MCF 10A (cell line): Measurements from ENCODE around the gene AMDHD2. TPM values are rescaled to one million over a fixed set of nuclear protein-coding genes. Genes with fewer than 3 reads are reported as not detected.

Source experiments
- BruUV-seq: library from RNA; stranded (reverse); fragments of 400-500 nt; replicated peaks from 2 replicates; lab custom pipeline; 2021; lab: Mats Ljungman, UMichigan
- CTCF ChIA-PET: fragments of 300-600 bp; sonication (Branson Sonifier 250); formaldehyde crosslinking; extraction: SDS; loops from one replicate; lab custom pipeline; 2021; ENCODE audit warnings: antibody characterized with exemption, inconsistent platforms; lab: Yijun Ruan, JAX
- POLR2A ChIA-PET: fragments of 300-600, 350-650 bp; sonication (Branson Sonifier 250); formaldehyde crosslinking; extraction: SDS; loops from one replicate; lab custom pipeline; 2020; ENCODE audit warnings: antibody characterized with exemption, inconsistent platforms; lab: Yijun Ruan, JAX
- DNase-seq: peaks from one replicate; pipeline ENCODE4 v3.0.0-alpha.2; 2018; ENCODE audit not compliant: unreplicated experiment
- H3K27ac Mint-ChIP-seq: one replicate; pipeline ENCODE4 v1.8.0; 2022; ENCODE audit warnings: mild to moderate bottlenecking, low read depth, mixed read lengths; ENCODE audit not compliant: unreplicated experiment
- H3K27me3 Mint-ChIP-seq: one replicate; pipeline ENCODE4 v1.8.0; 2022; ENCODE audit warnings: mixed read lengths; ENCODE audit not compliant: insufficient read depth, unreplicated experiment
- H3K36me3 Mint-ChIP-seq: one replicate; pipeline ENCODE4 v1.8.0; 2022; ENCODE audit warnings: mild to moderate bottlenecking, moderate library complexity, mixed read lengths; ENCODE audit not compliant: insufficient read depth, unreplicated experiment
- H3K4me1 Mint-ChIP-seq: one replicate; pipeline ENCODE4 v1.8.0; 2022; ENCODE audit warnings: mixed read lengths; ENCODE audit not compliant: insufficient read depth, unreplicated experiment
- H3K4me3 Mint-ChIP-seq: one replicate; pipeline ENCODE4 v1.8.0; 2022; ENCODE audit warnings: mild to moderate bottlenecking, moderate library complexity, mixed read lengths; ENCODE audit not compliant: unreplicated experiment
- H3K9me3 Mint-ChIP-seq: one replicate; pipeline ENCODE4 v1.8.0; 2022; ENCODE audit warnings: mixed read lengths; ENCODE audit not compliant: unreplicated experiment
- intact Hi-C: fragments of 100-400 bp; cut with micrococcal nuclease; formaldehyde crosslinking; loops from 2 replicates; pipeline ENCODE4 v1.14.1; 2022
- total RNA-seq: library from RNA; stranded (reverse); gene quantifications from 2 replicates; pipeline ENCODE4 v1.2.3, GENCODE V29; 2022
- TF ChIP-seq, protein P1 (sequence below): fragments of 200-600 bp; IDR thresholded peaks from one replicate; pipeline ENCODE4 v1.8.0; 2022; ENCODE audit warnings: antibody characterized with exemption, mild to moderate bottlenecking; ENCODE audit not compliant: unreplicated experiment

The AMDHD2 gene
- total RNA-seq, 1 experiment from 2014 or later = 15.8 TPM

DNA sequence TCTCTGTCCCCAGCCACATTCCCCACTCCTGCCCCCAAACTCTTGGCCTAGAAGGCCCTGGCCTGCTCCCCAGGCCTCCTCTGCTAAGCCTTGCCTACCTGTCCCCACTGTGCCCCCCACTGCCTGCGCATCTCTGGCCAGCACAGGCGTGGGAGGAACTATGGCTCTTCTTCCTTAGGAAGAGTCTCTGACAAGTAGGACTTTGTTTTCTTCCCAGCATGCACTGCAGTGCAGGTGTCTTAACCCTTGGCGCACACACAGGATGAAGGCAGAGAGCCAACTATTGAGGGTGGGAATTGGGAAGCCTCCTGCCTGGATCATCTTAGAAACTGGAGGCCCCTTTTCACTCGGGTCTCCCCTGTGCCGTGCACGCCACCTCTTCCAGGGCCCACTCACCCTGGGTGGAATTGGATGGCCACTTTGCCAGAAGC lies 3.6 kb downstream of the AMDHD2 start:
- intact Hi-C loops = no loop called here
- Mint-ChIP-seq H3K4me1 (peaks cover 24% of the 10 kb centered on the region), H3K9me3 (no peaks in the 10 kb centered on the region), H3K36me3 (peaks cover 47% of the 10 kb centered on the region), H3K27me3 (no peaks in the 10 kb centered on the region), H3K4me3 (no peak overlapping the region), H3K27ac (no peak overlapping the region)
- DNase-seq = no peak
- POLR2A ChIA-PET = interaction anchor here (0.6 to 0.7 kb wide), 2 partner anchors 9 to 13 kb away, joined by 3 read pairs; no protein-coding TSS in a partner anchor
- CTCF ChIA-PET = interaction anchor here (0.6 kb wide), 2 partner anchors 53 to 440 kb away, joined by 3 read pairs; no protein-coding TSS in a partner anchor
- BruUV-seq = no TSS peak
- TF ChIP-seq, protein P1, sequence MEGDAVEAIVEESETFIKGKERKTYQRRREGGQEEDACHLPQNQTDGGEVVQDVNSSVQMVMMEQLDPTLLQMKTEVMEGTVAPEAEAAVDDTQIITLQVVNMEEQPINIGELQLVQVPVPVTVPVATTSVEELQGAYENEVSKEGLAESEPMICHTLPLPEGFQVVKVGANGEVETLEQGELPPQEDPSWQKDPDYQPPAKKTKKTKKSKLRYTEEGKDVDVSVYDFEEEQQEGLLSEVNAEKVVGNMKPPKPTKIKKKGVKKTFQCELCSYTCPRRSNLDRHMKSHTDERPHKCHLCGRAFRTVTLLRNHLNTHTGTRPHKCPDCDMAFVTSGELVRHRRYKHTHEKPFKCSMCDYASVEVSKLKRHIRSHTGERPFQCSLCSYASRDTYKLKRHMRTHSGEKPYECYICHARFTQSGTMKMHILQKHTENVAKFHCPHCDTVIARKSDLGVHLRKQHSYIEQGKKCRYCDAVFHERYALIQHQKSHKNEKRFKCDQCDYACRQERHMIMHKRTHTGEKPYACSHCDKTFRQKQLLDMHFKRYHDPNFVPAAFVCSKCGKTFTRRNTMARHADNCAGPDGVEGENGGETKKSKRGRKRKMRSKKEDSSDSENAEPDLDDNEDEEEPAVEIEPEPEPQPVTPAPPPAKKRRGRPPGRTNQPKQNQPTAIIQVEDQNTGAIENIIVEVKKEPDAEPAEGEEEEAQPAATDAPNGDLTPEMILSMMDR = no peak

DNA sequence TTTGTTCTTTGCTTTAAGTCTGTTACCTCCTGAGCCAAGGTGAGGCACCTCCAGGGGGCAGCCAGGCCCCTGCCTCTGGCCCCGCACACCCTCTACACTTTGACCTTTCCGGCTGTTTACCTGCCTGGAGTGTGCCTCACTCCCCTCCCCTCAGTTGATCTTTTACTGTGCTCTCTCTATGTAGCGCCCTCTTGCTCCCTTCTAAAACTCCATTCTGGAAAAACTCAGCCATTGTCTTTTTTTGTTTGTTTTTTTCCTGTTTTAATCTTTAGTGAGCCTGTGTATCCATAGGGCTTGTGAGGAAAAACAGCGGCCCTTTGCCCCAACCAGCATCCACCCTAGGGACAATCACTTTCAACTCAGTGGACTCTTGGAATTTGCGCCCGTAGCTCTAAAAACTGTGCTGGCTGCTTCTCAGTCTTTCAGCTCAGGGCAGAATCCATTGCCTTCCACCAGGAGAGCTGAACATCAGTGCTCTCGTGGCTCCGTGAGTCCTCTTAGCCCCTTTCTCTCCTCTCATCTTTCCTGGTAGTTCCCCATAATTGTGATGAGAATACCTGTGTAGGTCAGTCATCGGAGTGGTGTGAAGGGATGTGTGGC lies 4.3 kb downstream of the AMDHD2 start:
- H3K9me3 Mint-ChIP-seq = no peaks in the 10 kb centered on the region
- ChIA-PET CTCF (interaction anchor here (0.6 kb wide), 2 partner anchors 54 to 439 kb away, joined by 3 read pairs; no protein-coding TSS in a partner anchor), POLR2A (interaction anchor here (0.7 kb wide), 1 partner anchor 8 kb away, joined by 3 read pairs; no protein-coding TSS in a partner anchor)
- H3K4me3 Mint-ChIP-seq = no peak overlapping the region
- no TSS peak for BruUV-seq
- no peak for DNase-seq
- peaks cover 47% of the 10 kb centered on the region for H3K36me3 Mint-ChIP-seq
- intact Hi-C loops = no loop called here
- TF ChIP-seq, protein P1 = no peak
- H3K4me1 Mint-ChIP-seq = peaks cover 24% of the 10 kb centered on the region
- H3K27me3 Mint-ChIP-seq = no peaks in the 10 kb centered on the region
- H3K27ac Mint-ChIP-seq = no peak overlapping the region

DNA sequence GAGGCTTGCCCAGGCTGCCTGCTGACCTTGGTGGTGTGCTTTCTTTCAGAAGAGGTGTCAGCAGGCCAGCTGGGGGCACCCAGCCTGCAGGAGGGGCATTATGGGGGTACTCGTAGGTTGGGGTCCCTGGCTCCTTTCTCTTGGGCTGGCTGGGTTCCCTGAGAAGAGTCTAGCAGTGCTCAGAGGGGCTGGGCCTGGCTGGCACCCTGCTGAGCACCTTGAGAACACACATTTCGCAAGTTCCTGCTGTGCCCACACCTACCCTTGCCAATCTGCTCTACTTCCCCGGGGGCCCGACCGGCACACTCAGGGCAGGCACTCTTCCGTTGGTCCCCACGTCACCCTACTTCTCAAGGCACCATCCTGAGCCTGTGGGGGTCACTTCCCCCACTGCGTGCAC lies 6.0 kb downstream of the AMDHD2 start:
- Mint-ChIP-seq H3K4me3 (peak overlapping the region; percentile 51), H3K27me3 (no peaks in the 10 kb centered on the region), H3K4me1 (peaks cover 22% of the 10 kb centered on the region), H3K9me3 (no peaks in the 10 kb centered on the region), H3K27ac (no peak overlapping the region), H3K36me3 (peaks cover 42% of the 10 kb centered on the region)
- no TSS peak for BruUV-seq
- CTCF ChIA-PET = no interaction called here
- TF ChIP-seq, protein P1 = no peak
- intact Hi-C loops = no loop called here
- DNase-seq = peak; percentile 73
- POLR2A ChIA-PET = interaction anchor here (1.3 kb wide), 1 partner anchor 11 kb away, joined by 3 read pairs; no protein-coding TSS in a partner anchor

DNA sequence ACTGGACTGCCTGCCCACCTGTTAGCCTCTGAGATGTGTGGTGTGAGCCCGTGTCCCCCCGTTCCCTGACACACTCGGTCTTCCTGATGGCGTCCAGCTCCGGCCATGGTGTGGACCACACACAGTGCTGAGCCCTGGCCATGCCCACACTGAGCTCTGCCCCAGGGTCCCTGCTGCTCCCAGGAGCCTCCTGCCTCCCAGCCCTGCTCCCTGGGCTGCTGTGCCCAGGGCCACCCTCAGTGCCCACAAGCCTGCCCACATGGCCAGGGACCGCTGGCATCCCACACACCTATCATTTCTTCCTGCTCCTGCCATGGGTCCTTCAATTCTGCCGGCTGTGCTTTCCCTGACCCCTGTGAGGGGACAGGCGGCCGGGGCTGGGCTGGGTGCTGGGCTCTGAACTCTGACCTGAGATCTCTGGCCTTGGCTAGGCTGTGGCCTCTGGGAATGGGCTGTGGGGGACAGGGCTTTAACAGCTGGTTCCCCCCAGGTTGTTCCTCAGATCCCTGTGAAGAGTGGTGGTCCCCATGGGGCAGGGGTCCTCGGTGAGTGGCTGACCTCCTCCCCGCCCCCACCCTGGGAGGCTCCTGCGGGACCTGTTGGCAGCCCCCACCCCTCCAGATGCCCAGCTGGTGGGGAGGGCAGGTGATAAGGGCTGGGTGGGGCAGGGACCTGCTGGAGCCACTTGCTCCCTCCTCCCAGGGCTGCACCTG lies 7.1 kb downstream of the AMDHD2 start:
- peaks cover 19% of the 10 kb centered on the region for H3K4me1 Mint-ChIP-seq
- intact Hi-C loops = no loop called here
- H3K9me3 Mint-ChIP-seq = no peaks in the 10 kb centered on the region
- no TSS peak for BruUV-seq
- H3K4me3 Mint-ChIP-seq = no peak overlapping the region
- ChIA-PET POLR2A (interaction anchor here (1.3 kb wide), 1 partner anchor 12 kb away, joined by 3 read pairs; no protein-coding TSS in a partner anchor), CTCF (no interaction called here)
- no peak overlapping the region for H3K27ac Mint-ChIP-seq
- H3K27me3 Mint-ChIP-seq = no peaks in the 10 kb centered on the region
- TF ChIP-seq, protein P1 = no peak
- H3K36me3 Mint-ChIP-seq = peaks cover 44% of the 10 kb centered on the region
- no peak for DNase-seq
